Mesendoderm (in vitro differentiated cells): ENCODE results near the gene CRTC3.

Experiments used
- DNase-seq: peaks from one replicate; pipeline ENCODE4 v3.0.0; 2013
- H2AK5ac ChIP-seq: 2 replicates; pipeline ENCODE4 v1.6.1; 2013; ENCODE audit warnings: low read length, inconsistent platforms
- H2BK120ac ChIP-seq: 2 replicates; pipeline ENCODE4 v1.6.1; 2013; ENCODE audit warnings: low read depth, mild to moderate bottlenecking, low read length, moderate library complexity, mixed read lengths
- H2BK15ac ChIP-seq: replicated peaks from 2 replicates; pipeline ENCODE4 v1.6.1; 2013; ENCODE audit warnings: low read depth, mild to moderate bottlenecking, moderate library complexity
- H2BK5ac ChIP-seq: 2 replicates; pipeline ENCODE4 v1.6.1; 2013; ENCODE audit warnings: low read length, inconsistent platforms
- H3K18ac ChIP-seq: 2 replicates; pipeline ENCODE4 v1.6.1; 2013; ENCODE audit warnings: mild to moderate bottlenecking, low read length, mixed read lengths
- H3K23ac ChIP-seq: one replicate; pipeline ENCODE4 v1.6.1; 2013; ENCODE audit warnings: low read length
- H3K27ac ChIP-seq: 2 replicates; pipeline ENCODE4 v1.5.1; 2013; ENCODE audit warnings: low read depth, mild to moderate bottlenecking, inconsistent platforms, low read length, moderate library complexity
- H3K27me3 ChIP-seq: 2 replicates; pipeline ENCODE4 v1.6.1; 2013; ENCODE audit warnings: low read length, control low read depth, mild to moderate bottlenecking, inconsistent platforms; ENCODE audit not compliant: insufficient read depth, poor library complexity
- H3K36me3 ChIP-seq: 2 replicates; pipeline ENCODE4 v1.6.1; 2013; ENCODE audit warnings: low read length, inconsistent platforms; ENCODE audit not compliant: control insufficient read depth, insufficient read depth
- H3K4ac ChIP-seq: one replicate; pipeline ENCODE4 v1.6.1; 2013; ENCODE audit warnings: low read depth, mild to moderate bottlenecking, low read length, moderate library complexity
- H3K4me1 ChIP-seq: 2 replicates; pipeline ENCODE4 v1.6.1; 2013; ENCODE audit warnings: low read depth, low read length, inconsistent platforms; ENCODE audit not compliant: control insufficient read depth
- H3K4me2 ChIP-seq: 2 replicates; pipeline ENCODE4 v1.6.1; 2013; ENCODE audit warnings: low read length
- H3K4me3 ChIP-seq: 2 replicates; pipeline ENCODE4 v1.5.1; 2013; ENCODE audit warnings: mild to moderate bottlenecking, low read length
- H3K56ac ChIP-seq: one replicate; pipeline ENCODE4 v1.6.1; 2013; ENCODE audit warnings: low read length
- H3K79me1 ChIP-seq: 2 replicates; pipeline ENCODE4 v1.6.1; 2013; ENCODE audit warnings: low read length, inconsistent platforms
- H3K79me2 ChIP-seq: 2 replicates; pipeline ENCODE4 v1.6.1; 2013; ENCODE audit warnings: mild to moderate bottlenecking, low read length; ENCODE audit not compliant: control insufficient read depth, insufficient read depth
- H3K9ac ChIP-seq: 2 replicates; pipeline ENCODE4 v1.6.1; 2013; ENCODE audit warnings: low read length, inconsistent platforms
- H4K5ac ChIP-seq: one replicate; pipeline ENCODE4 v1.6.1; 2013; ENCODE audit warnings: low read length
- H4K8ac ChIP-seq: one replicate; pipeline ENCODE4 v1.6.1; 2013; ENCODE audit warnings: low read depth, mild to moderate bottlenecking, control low read depth, low read length, moderate library complexity
- WGBS: extraction: QIAGEN DNeasy Blood & Tissue Kit; methylation state at CpG from one replicate; pipeline ENCODE4 v1.1.7; 2013; ENCODE audit warnings: low lambda C conversion rate, missing lambda C conversion rate; ENCODE audit not compliant: insufficient coverage; ENCODE audit errors: extremely low coverage; 5-methylcytosine and 5-hydroxymethylcytosine counted together

CRTC3 gene

GRCh38 chr15:90535254-90535653, 5.5 kb downstream of the CRTC3 start:
- no peak overlapping the region for H3K18ac ChIP-seq
- no peaks in the 10 kb centered on the region for H3K4me1 ChIP-seq
- no peak overlapping the region for H4K5ac ChIP-seq
- H3K27ac ChIP-seq = no peak overlapping the region
- H3K79me1 ChIP-seq = no peaks in the 10 kb centered on the region
- no peak overlapping the region for H4K8ac ChIP-seq
- H3K27me3 ChIP-seq = peaks cover 8% of the 10 kb centered on the region
- no peak overlapping the region for H2BK120ac ChIP-seq
- no peak overlapping the region for H2BK15ac ChIP-seq
- H2AK5ac ChIP-seq = no peak overlapping the region
- H3K36me3 ChIP-seq = no peaks in the 10 kb centered on the region
- no peaks in the 10 kb centered on the region for H3K79me2 ChIP-seq
- no peak overlapping the region for H3K56ac ChIP-seq
- H3K9ac ChIP-seq = no peak overlapping the region
- H3K23ac ChIP-seq = no peak overlapping the region
- WGBS = no CpG with 5 or more reads among the region's 5 CpGs
- no peak overlapping the region for H3K4ac ChIP-seq
- no peak overlapping the region for H3K4me3 ChIP-seq
- H3K4me2 ChIP-seq = no peak overlapping the region
- H2BK5ac ChIP-seq = no peak overlapping the region
- no peak for DNase-seq

GRCh38 chr15:90539789-90540188, 10.1 kb downstream of the CRTC3 start:
- DNase-seq = no peak
- H3K36me3 ChIP-seq = no peaks in the 10 kb centered on the region
- no peak overlapping the region for H4K5ac ChIP-seq
- H3K79me1 ChIP-seq = no peaks in the 10 kb centered on the region
- H3K4ac ChIP-seq = no peak overlapping the region
- H4K8ac ChIP-seq = no peak overlapping the region
- H3K27ac ChIP-seq = no peak overlapping the region
- H3K4me1 ChIP-seq = no peaks in the 10 kb centered on the region
- no peak overlapping the region for H2BK15ac ChIP-seq
- no peaks in the 10 kb centered on the region for H3K27me3 ChIP-seq
- H3K79me2 ChIP-seq = no peaks in the 10 kb centered on the region
- no peak overlapping the region for H3K56ac ChIP-seq
- no peak overlapping the region for H3K23ac ChIP-seq
- H3K4me3 ChIP-seq = no peak overlapping the region
- no CpG with 5 or more reads among the region's 10 CpGs for WGBS
- H2BK120ac ChIP-seq = no peak overlapping the region
- H3K4me2 ChIP-seq = no peak overlapping the region
- no peak overlapping the region for H2BK5ac ChIP-seq
- H3K9ac ChIP-seq = no peak overlapping the region
- no peak overlapping the region for H3K18ac ChIP-seq
- no peak overlapping the region for H2AK5ac ChIP-seq

- Histone ChIP-seq H3K36me3 (no peaks in the 10 kb centered on the region), H3K79me1 (no peaks in the 10 kb centered on the region), H3K56ac (no peak overlapping the region), H3K23ac (no peak overlapping the region), H3K9ac (no peak overlapping the region), H2BK120ac (no peak overlapping the region), H3K4ac (no peak overlapping the region), H3K4me2 (no peak overlapping the region), H2BK5ac (no peak overlapping the region), H3K27me3 (no peaks in the 10 kb centered on the region), H3K4me1 (no peaks in the 10 kb centered on the region), H3K27ac (no peak overlapping the region), H4K5ac (no peak overlapping the region), H2AK5ac (no peak overlapping the region), H2BK15ac (no peak overlapping the region), H3K79me2 (no peaks in the 10 kb centered on the region), H4K8ac (no peak overlapping the region), H3K4me3 (no peak overlapping the region), H3K18ac (no peak overlapping the region)
- no peak for DNase-seq
- no CpG with 5 or more reads among the region's 3 CpGs for WGBS
These were observed 11.0 kb downstream of the CRTC3 start for GRCh38 chr15:90540768-90541167.

GRCh38 chr15:90545095-90545494, 15.4 kb downstream of the CRTC3 start:
- DNase-seq = no peak
- H3K79me1 ChIP-seq = no peaks in the 10 kb centered on the region
- no peak overlapping the region for H3K23ac ChIP-seq
- no peak overlapping the region for H4K8ac ChIP-seq
- H3K27ac ChIP-seq = no peak overlapping the region
- no peak overlapping the region for H3K4ac ChIP-seq
- H4K5ac ChIP-seq = no peak overlapping the region
- no peak overlapping the region for H3K4me3 ChIP-seq
- H3K18ac ChIP-seq = no peak overlapping the region
- no CpG with 5 or more reads among the region's 7 CpGs for WGBS
- H3K79me2 ChIP-seq = no peaks in the 10 kb centered on the region
- no peak overlapping the region for H2BK5ac ChIP-seq
- H3K56ac ChIP-seq = no peak overlapping the region
- H3K4me2 ChIP-seq = no peak overlapping the region
- H2AK5ac ChIP-seq = no peak overlapping the region
- H2BK15ac ChIP-seq = no peak overlapping the region
- no peaks in the 10 kb centered on the region for H3K36me3 ChIP-seq
- H3K4me1 ChIP-seq = no peaks in the 10 kb centered on the region
- H3K27me3 ChIP-seq = no peaks in the 10 kb centered on the region
- H2BK120ac ChIP-seq = no peak overlapping the region
- no peak overlapping the region for H3K9ac ChIP-seq

- H3K4me2 ChIP-seq = no peak overlapping the region
- no peaks in the 10 kb centered on the region for H3K79me2 ChIP-seq
- H3K36me3 ChIP-seq = no peaks in the 10 kb centered on the region
- H3K4me1 ChIP-seq = no peaks in the 10 kb centered on the region
- no peak overlapping the region for H4K8ac ChIP-seq
- no peak overlapping the region for H2BK5ac ChIP-seq
- H3K18ac ChIP-seq = no peak overlapping the region
- no peak overlapping the region for H3K4me3 ChIP-seq
- no peak overlapping the region for H2BK120ac ChIP-seq
- no peaks in the 10 kb centered on the region for H3K27me3 ChIP-seq
- no peak for DNase-seq
- no CpG with 5 or more reads among the region's 2 CpGs for WGBS
- H3K4ac ChIP-seq = no peak overlapping the region
- no peak overlapping the region for H4K5ac ChIP-seq
- no peak overlapping the region for H2BK15ac ChIP-seq
- H3K27ac ChIP-seq = no peak overlapping the region
- no peak overlapping the region for H3K9ac ChIP-seq
- no peaks in the 10 kb centered on the region for H3K79me1 ChIP-seq
- H3K56ac ChIP-seq = no peak overlapping the region
- no peak overlapping the region for H3K23ac ChIP-seq
- no peak overlapping the region for H2AK5ac ChIP-seq
These were observed 17.8 kb downstream of the CRTC3 start for GRCh38 chr15:90547540-90547939.

GRCh38 chr15:90550919-90551318, 21.2 kb downstream of the CRTC3 start:
- H3K4me1 ChIP-seq = no peaks in the 10 kb centered on the region
- H3K27ac ChIP-seq = no peak overlapping the region
- no peak overlapping the region for H2BK15ac ChIP-seq
- no peaks in the 10 kb centered on the region for H3K36me3 ChIP-seq
- H3K9ac ChIP-seq = no peak overlapping the region
- H3K4me3 ChIP-seq = no peak overlapping the region
- H3K79me1 ChIP-seq = no peaks in the 10 kb centered on the region
- no peak overlapping the region for H2BK120ac ChIP-seq
- no peaks in the 10 kb centered on the region for H3K27me3 ChIP-seq
- no peak overlapping the region for H4K8ac ChIP-seq
- no peak overlapping the region for H2AK5ac ChIP-seq
- H4K5ac ChIP-seq = no peak overlapping the region
- WGBS = no CpG with 5 or more reads among the region's 6 CpGs
- H2BK5ac ChIP-seq = no peak overlapping the region
- DNase-seq = no peak
- no peak overlapping the region for H3K18ac ChIP-seq
- no peak overlapping the region for H3K4ac ChIP-seq
- no peaks in the 10 kb centered on the region for H3K79me2 ChIP-seq
- no peak overlapping the region for H3K4me2 ChIP-seq
- H3K23ac ChIP-seq = no peak overlapping the region
- no peak overlapping the region for H3K56ac ChIP-seq
